GM19463 (cell line): ENCODE measurements around the gene TFAM.

ENCODE experiments used
- ATAC-seq: cut with Tn5 transposase; IDR thresholded peaks from one replicate; pipeline ENCODE4 v1.9.1; 2021; ENCODE audit warnings: mild to moderate bottlenecking, moderate library complexity; ENCODE audit not compliant: unreplicated experiment

The TFAM gene

DNA sequence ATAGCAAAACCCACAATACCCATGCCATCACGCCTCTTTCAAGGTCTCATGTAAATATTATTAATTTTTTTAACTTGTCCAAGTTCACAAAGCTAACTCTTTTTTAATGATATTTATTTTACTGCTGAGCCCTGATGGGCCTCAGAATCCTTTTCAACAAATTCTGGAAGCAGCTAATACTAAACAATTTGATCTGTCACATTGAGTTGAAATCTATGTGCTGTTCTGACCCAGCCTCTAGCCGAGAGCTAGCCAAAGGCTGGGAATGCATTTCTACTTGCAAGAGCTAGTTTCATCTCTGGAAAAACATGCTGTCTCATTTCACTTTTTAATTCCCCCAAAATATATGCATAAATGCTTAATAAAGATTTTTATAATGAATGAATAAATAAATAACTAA lies 47.9 kb downstream of the TFAM start:
- ATAC-seq = no peak

DNA sequence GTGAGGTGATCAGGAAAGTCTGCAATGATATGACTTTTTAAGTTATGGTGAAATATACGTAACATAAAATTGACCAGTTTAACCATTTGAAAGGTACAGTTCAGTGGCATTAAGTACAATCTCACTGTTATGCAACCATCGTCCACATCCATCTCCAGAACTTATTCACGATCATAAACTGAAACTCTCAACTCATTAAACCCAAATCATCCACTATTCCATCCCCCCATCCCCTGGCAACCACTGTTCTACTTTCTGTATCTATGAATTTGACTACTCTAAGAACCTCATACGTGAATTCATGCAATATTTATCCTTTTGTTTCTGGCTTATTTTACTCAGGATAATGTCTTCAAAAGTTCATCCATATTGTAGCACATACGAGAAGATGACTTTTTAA lies 48.4 kb downstream of the TFAM start:
- no peak for ATAC-seq

- ATAC-seq = no peak
These were observed 50.2 kb downstream of the TFAM start for GRCh38 chr10:58435297-58435985.

GRCh38 chr10:58436071-58436470 lies 50.9 kb downstream of the TFAM start:
- ATAC-seq = no peak

DNA sequence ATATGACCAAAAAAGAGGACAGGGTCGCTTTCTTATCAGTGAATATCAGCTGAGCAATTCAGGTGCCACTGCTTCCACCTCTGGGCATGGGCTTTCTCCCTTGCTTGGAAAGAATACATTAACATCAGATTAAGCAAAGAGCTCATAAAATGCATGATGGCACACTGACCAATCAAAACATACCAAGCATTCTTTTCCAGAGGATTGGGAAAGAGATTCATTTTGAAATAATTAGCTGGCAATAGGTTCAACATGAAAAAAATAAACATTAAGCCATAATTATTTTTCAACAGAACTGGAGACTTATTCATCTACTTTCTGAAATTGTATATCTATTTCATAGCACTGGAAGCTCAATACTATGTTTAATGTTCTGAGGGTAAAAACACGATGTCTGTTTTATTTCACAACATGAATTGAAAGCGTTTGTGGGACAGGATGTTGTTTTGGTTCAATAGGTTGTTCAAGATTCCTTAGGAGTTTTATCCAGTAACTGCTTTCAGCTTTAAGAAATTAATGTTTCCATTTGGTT lies 53.2 kb downstream of the TFAM start:
- ATAC-seq = no peak

GRCh38 chr10:58438986-58439385 lies 53.8 kb downstream of the TFAM start:
- ATAC-seq = no peak

DNA sequence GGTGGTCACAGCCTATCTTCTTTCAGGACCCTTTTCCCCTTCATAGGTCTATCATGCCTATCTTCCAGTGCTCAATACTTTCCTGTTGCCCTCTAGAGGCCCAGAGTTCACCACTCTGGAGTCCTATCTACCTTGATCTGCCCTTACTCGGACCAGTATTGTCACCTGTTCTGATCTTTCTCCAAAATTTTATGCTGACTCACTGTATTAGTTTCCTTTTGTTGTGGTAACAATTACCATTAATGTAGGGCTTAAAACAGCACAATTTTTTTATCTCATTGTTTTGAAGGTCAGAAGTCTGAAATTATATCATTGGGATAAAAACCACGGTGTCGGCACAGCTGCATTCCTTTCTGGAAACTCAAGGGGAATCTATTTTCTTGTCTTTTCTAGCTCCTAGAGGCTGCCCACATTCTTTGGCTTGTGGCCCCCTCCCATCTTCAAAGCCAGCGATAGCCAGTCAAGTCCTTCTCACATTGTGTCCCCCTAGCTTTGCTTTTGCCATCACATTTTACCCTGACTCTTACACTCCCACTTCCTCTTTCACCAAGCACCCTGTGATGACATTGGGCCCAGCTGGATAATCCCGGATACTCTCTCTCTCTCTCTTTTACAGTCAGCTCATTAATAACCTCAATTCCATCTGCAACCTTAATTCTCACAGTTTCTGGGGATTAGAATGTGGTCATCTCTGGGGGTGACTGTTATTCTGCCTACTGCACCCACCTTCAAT lies 54.6 kb downstream of the TFAM start:
- ATAC-seq = no peak

GRCh38 chr10:58440484-58440883 lies 55.3 kb downstream of the TFAM start:
- ATAC-seq = no peak

DNA sequence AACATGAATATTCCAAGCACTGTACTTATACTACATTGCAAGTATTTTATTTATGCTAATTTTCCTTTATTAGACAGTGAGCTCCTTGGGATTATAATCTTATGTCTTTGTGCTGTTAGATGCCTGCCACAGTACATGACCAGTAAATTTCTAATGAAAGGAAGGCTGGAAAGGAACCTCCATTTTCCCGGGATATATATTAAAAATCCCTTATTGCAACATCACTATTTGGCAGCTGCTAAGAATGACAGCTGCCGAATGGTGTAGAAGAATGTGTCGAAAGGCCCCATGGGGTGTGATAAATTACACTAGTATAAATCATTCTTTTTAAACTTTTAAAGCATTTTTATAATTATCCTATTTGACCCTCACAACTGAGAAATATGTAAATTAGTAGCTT lies 59.1 kb downstream of the TFAM start:
- no peak for ATAC-seq

DNA sequence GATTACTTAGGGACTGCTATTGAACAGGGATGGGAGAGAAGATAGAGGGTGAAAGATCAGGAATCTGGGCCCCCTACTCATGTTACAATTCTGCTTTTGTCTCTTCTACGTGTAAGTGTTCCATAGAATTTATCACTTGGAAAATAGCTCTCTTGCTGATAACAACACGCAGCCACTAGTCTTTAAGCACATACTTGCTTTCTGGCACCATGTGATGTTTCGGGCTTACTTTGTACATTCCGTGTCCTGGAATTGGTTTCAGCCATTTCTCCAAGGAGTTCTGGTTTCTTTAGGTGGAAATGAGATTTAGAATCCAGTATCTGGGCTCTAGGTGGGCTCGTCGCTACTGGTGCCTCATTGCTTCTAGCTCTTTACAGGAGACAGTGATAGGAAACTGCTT lies 59.7 kb downstream of the TFAM start:
- no peak for ATAC-seq

DNA sequence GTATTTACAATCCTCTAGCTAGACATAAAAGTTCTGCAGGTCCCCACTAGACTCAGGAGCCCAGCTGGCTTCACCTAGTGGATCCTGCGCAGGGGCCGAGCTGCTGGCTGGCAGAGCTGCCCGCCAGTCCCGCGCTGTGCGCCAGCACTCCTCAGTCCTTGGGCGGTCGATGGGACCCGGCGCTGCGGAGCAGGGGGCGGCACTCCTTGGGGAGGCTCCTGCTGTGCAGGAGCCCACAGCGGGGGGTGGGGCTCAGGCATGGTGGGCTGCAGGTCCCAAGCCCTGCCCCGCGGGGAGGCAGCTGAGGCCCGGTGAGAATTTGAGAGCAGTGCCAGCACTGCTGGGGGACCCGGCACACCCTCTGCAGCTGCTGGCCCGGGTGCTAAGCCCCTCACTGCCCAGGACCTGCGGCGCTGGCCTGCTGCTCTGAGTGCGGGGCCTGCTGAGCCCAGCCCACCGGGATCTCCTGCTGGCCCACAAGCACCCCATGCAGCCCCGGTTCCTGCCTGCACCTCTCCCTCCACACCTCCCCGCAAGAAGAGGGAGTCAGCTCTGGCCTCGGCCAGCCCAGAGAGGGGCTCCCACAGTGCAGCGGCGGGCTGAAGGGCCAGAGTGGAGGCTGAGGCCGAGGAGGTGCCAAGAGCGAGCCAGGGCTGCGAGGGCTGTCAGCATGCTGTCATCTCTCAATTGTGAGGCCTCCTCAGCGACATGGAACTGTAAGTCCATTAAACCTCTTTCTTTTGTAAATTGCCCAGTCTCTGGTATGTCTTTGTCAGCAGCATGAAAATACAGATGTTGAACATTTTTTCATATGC lies 63.1 kb downstream of the TFAM start:
- ATAC-seq = no peak
